NCI-H187 treated with DMSO at 0.1 percent for 48 hours (cell line): ENCODE results near the gene C10orf71.

Experiments used
- DNase-seq: peaks from one replicate; lab custom pipeline; 2025; lab: John Stamatoyannopoulos, UW

Gene C10orf71

GRCh38 chr10:49272251-49273081 is 26.5 kb upstream of the C10orf71 start:
- no peak for DNase-seq

GRCh38 chr10:49273082-49273465 is 25.9 kb upstream of the C10orf71 start:
- no peak for DNase-seq

- no peak for DNase-seq
These were observed 25.3 kb upstream of the C10orf71 start for GRCh38 chr10:49273626-49274025.

- no peak for DNase-seq
These were observed 24.1 kb upstream of the C10orf71 start for GRCh38 chr10:49274886-49275285.

GRCh38 chr10:49275896-49276295 is 23.1 kb upstream of the C10orf71 start:
- no peak for DNase-seq

- no peak for DNase-seq
These were observed 22.4 kb upstream of the C10orf71 start for GRCh38 chr10:49276596-49276995.

GRCh38 chr10:49277973-49278372 is 21.0 kb upstream of the C10orf71 start:
- DNase-seq: no peak

GRCh38 chr10:49278497-49278981 is 20.4 kb upstream of the C10orf71 start:
- no peak for DNase-seq

- DNase-seq: no peak
These were observed 19.7 kb upstream of the C10orf71 start for GRCh38 chr10:49279015-49279880.

- DNase-seq: no peak
These were observed 19.0 kb upstream of the C10orf71 start for GRCh38 chr10:49280001-49280408.

GRCh38 chr10:49281461-49281860 is 17.5 kb upstream of the C10orf71 start:
- no peak for DNase-seq

GRCh38 chr10:49282306-49282705 is 16.7 kb upstream of the C10orf71 start:
- no peak for DNase-seq

GRCh38 chr10:49282879-49283341 is 16.1 kb upstream of the C10orf71 start:
- DNase-seq: no peak

- no peak for DNase-seq
These were observed 15.5 kb upstream of the C10orf71 start for GRCh38 chr10:49283491-49283890.

- DNase-seq: no peak
These were observed 14.6 kb upstream of the C10orf71 start for GRCh38 chr10:49284356-49284755.

GRCh38 chr10:49285232-49285631 is 13.7 kb upstream of the C10orf71 start:
- no peak for DNase-seq

GRCh38 chr10:49286686-49287085 is 12.3 kb upstream of the C10orf71 start:
- DNase-seq: no peak

- no peak for DNase-seq
These were observed 11.2 kb upstream of the C10orf71 start for GRCh38 chr10:49287689-49288340.

- DNase-seq: no peak
These were observed 10.5 kb upstream of the C10orf71 start for GRCh38 chr10:49288341-49289065.

- DNase-seq: no peak
These were observed 9.5 kb upstream of the C10orf71 start for GRCh38 chr10:49289480-49289879.

- DNase-seq: no peak
These were observed 8.8 kb upstream of the C10orf71 start for GRCh38 chr10:49290131-49290530.

- DNase-seq: no peak
These were observed 8.4 kb upstream of the C10orf71 start for GRCh38 chr10:49290607-49291006.
